HUES48 (cell line): ENCODE measurements around the gene TESK2.
"Not testable (repeated sequence)": the region's sequence is repeated elsewhere in the genome, so short reads cannot be mapped to it uniquely, and the experiment has no call there.

Experiments
- H3K27ac ChIP-seq: one replicate; pipeline ENCODE4 v1.7.0; 2013; ENCODE audit warnings: low read depth, low read length, inconsistent platforms
- H3K27me3 ChIP-seq: 2 replicates; pipeline ENCODE4 v1.6.1; 2013; ENCODE audit warnings: mild to moderate bottlenecking, low read length; ENCODE audit not compliant: control insufficient read depth, insufficient read depth
- H3K36me3 ChIP-seq: 2 replicates; pipeline ENCODE4 v1.6.1; 2013; ENCODE audit warnings: low read length; ENCODE audit not compliant: control insufficient read depth, insufficient read depth
- H3K4me1 ChIP-seq: 2 replicates; pipeline ENCODE4 v1.6.1; 2013; ENCODE audit warnings: mild to moderate bottlenecking, low read length; ENCODE audit not compliant: control insufficient read depth, insufficient read depth
- H3K4me3 ChIP-seq: 2 replicates; pipeline ENCODE4 v1.5.1; 2013; ENCODE audit warnings: mild to moderate bottlenecking, low read depth, low read length
- H3K9ac ChIP-seq: 2 replicates; pipeline ENCODE4 v1.6.1; 2013; ENCODE audit warnings: mild to moderate bottlenecking, low read depth, low read length, moderate library complexity
- H3K9me3 ChIP-seq: 2 replicates; pipeline ENCODE4 v1.6.1; 2013; ENCODE audit warnings: low read length; ENCODE audit not compliant: control insufficient read depth, insufficient read depth

TESK2 gene

DNA sequence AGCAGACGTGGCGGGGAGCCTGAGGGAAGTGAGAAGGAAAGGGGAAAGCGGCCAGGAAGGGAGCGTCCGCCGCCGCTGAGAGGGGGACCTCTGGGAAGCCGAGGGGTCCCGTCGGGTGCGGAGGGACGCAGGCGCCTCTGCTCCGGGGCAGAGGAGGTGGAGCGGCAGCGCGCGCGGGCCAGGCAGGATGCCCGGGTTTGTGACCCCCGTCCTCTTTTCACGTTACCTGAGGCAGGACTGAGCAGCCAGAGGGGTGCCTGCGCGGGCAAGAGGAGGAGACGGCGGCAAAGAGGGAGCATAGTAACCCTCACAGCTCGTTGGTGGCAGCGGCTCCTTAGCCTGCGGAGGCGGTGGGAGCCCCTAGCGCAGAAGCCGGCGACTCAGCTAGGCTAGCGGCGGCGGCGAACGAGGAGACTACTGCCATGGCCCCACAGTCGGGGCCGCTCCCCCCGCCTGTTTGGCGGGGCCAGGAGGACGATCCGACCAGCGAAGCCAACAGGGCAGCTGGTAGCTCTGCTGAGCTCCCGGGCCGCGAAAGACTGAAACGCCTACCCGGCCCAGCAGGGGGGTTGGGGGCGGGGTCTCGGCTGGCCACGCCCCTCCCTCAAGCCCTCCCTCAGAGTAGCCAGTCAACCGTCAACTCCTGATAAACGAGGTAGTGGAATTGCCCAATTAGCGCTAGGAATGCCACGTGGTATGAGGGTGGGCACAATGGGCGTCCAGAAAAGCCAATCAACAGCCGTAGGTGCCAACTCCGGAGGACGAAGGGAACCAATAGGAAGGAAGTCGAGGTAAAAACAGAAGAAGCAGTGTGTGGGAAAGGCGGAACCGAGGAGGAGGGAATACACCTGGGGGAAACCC lies at the start of gene TESK2:
Gene TESK2, minus strand, starts transcription at position 538 of the 861 bp plus-strand sequence. CDS start 33,378 bp downstream, outside the sequence.
- Histone ChIP-seq H3K36me3 (no peaks in the 10 kb centered on the region), H3K4me1 (peaks cover 8% of the 10 kb centered on the region), H3K4me3 (peak within 1 kb of the TSS; percentile 92), H3K27ac (peak within 1 kb of the TSS; percentile 76), H3K9ac (peak within 1 kb of the TSS; percentile 60), H3K9me3 (no peaks in the 10 kb centered on the region), H3K27me3 (0 out of 2 replicates have a peak, but pooled peaks cover 6% of the 10 kb centered on the region)

DNA sequence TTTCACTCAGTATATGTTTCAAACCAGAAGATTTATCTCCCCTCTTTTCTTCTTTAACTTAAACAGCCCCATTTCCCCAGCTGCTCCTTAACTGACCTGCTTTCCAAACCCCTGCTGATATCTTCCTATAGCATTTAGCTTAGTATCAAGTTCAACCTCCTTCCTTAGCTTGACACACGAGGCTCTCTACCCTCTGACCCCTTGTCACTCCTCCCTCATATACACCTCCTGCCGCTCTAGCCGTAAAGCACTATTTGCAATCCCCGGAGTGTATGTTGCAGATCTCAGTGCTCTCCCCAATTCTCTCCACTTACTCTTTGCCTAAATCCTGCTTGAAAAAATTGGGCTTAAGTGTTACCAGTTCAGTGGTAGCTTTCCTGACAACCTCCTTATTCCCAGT lies 45.9 kb upstream of the TESK2 start:
- Histone ChIP-seq H3K27ac (no peak overlapping the region), H3K36me3 (no peaks in the 10 kb centered on the region), H3K9me3 (no peaks in the 10 kb centered on the region), H3K4me1 (no peaks in the 10 kb centered on the region), H3K27me3 (no peaks in the 10 kb centered on the region), H3K9ac (no peak overlapping the region), H3K4me3 (no peak overlapping the region)

DNA sequence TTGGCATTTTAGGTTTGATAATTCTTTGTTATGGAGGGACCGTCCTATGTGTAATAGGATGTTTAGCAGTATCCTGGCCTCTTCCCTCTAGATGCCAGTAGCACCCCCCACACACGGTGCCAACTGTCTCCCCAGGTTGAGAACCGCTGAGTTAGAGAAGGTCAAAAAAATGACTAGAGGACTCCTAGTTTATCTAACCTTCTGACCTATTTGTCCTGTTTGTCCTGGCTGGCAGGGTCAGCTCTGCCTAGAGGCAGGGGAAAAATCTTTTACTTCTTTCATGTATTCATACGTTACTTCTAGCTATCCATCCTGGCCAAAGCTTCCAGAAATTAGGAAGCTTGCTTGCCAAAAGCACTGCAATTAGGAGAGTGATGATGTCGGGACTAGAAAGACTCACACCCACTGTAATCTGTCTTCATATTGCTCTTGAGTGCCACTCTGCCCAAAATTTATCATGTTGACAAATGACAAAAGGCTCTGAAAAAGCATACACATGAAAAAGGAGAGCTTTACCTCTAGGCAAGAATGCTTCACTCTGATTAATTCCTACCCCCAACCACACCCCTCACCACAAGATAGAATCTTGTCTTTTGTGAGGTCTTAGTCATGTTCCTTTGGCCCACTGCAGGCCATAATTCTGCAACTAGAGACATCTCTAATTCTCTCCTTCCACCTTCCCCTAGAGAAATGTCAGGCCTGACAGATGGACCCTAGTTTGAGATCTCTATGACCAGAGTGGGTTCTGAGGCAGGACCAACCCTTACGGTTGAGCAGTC lies 45.2 kb upstream of the TESK2 start:
- H3K4me1 ChIP-seq, result no peaks in the 10 kb centered on the region
- no peak overlapping the region for H3K27ac ChIP-seq
- H3K9ac ChIP-seq, result no peak overlapping the region
- H3K36me3 ChIP-seq, result no peaks in the 10 kb centered on the region
- no peaks in the 10 kb centered on the region for H3K9me3 ChIP-seq
- H3K4me3 ChIP-seq, result no peak overlapping the region
- H3K27me3 ChIP-seq, result no peaks in the 10 kb centered on the region

- H3K36me3 ChIP-seq, result no peaks in the 10 kb centered on the region
- H3K27me3 ChIP-seq, result no peaks in the 10 kb centered on the region
- no peak overlapping the region for H3K27ac ChIP-seq
Observed at GRCh38 chr1:45531873-45532272, 40.9 kb upstream of the TESK2 start.

DNA sequence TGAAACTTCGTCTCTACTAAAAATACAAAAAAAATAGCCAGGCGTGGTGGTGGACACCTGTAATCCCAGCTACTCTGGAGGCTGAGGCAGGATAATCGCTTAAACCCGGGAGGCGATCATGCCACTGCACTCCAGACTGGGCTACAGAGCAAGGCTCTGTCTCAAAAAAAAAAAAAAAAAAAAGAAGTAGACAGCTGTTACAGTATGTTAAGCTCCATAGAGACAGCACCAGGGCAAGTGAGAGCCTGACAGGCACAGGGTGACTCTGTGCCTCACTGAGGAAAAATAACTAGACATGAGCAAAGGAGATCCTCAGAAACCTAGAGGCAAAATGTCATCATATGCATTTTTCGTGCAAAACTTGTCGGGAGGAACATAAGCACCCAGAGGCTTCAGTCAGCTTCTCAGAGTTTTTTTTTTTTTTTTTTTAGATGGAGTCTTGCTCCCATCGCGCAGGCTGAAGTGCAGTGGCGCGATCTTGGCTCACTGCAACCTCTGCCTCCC lies 39.7 kb upstream of the TESK2 start:
- H3K9me3 ChIP-seq, result no peaks in the 10 kb centered on the region
- H3K4me3 ChIP-seq, result no peak overlapping the region
- H3K27me3 ChIP-seq, result no peaks in the 10 kb centered on the region
- H3K27ac ChIP-seq, result no peak overlapping the region
- no peaks in the 10 kb centered on the region for H3K4me1 ChIP-seq
- H3K9ac ChIP-seq, result no peak overlapping the region
- no peaks in the 10 kb centered on the region for H3K36me3 ChIP-seq

More at GRCh38 chr1:45531873-45532272, 40.9 kb upstream of the TESK2 start:
- Histone ChIP-seq H3K9ac (no peak overlapping the region), H3K4me1 (no peaks in the 10 kb centered on the region), H3K4me3 (no peak overlapping the region), H3K9me3 (no peaks in the 10 kb centered on the region)

GRCh38 chr1:45526135-45526644 lies 35.2 kb upstream of the TESK2 start:
- H3K36me3 ChIP-seq, result no peaks in the 10 kb centered on the region
- no peaks in the 10 kb centered on the region for H3K9me3 ChIP-seq
- H3K9ac ChIP-seq, result no peak overlapping the region
- H3K27me3 ChIP-seq, result no peaks in the 10 kb centered on the region
- no peak overlapping the region for H3K27ac ChIP-seq
- no peak overlapping the region for H3K4me3 ChIP-seq
- H3K4me1 ChIP-seq, result peaks cover 23% of the 10 kb centered on the region

DNA sequence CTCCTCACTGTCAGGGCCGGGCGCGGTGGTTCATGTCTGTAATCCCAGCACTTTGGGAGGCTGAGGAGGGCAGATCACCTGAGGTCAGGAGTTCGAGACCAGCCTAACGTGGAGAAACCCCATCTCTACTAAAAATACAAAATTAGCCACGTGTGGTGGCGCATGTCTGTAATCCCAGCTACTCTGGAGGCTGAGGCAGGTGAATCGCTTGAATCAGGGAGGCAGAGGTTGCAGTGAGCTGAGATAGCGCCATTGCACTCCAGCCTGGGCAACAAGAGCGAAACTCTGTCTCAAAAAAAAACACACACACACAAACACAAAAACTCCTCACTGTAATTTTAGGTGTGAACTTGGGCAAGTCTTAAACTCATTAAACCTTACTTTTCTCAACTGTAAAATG lies 33.0 kb upstream of the TESK2 start:
- not testable (repeated sequence) for H3K27ac ChIP-seq, H3K9me3 ChIP-seq, H3K4me3 ChIP-seq, H3K27me3 ChIP-seq, H3K9ac ChIP-seq, H3K36me3 ChIP-seq
- H3K4me1 ChIP-seq, result peaks cover 29% of the 10 kb centered on the region

- not testable (repeated sequence) for H3K27me3 ChIP-seq, H3K9ac ChIP-seq, H3K27ac ChIP-seq, H3K9me3 ChIP-seq, H3K36me3 ChIP-seq, H3K4me3 ChIP-seq
- peaks cover 33% of the 10 kb centered on the region for H3K4me1 ChIP-seq
Observed at GRCh38 chr1:45523516-45523915, 32.6 kb upstream of the TESK2 start.

DNA sequence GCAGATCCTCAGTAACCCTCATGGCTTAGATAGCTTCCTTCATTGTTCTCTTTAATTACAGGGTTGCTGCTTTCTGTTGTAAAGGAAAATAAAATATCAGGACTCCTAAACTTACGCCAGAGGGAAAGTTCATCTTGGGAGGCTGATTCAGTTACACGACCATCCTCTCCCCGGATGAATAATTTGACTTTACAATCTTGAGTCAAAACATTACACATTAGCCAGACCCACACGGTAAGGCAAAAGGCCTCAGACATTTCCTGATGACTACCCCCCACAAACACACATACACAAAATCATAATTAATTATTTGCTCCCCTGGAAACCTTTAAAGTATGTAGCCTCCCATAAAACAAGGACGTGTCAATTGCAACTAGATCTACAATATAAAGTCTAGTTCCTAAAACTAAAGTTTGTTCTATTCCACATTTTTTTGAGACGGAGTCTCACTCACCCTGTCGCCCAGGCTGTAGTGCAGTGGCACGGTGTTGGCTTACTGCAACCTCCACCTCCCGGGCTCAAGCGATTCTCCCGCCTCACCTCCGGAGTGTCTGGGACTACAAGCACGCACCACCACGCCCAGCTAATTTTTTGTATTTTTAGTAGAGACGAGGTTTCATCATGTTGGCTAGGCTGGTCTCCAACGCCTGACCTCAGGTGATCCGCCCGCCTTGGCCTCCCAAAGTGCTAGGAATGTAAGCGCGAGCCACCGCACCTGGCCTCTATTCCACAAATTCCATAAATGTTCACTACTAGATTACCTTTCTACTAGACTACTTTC lies 31.6 kb upstream of the TESK2 start:
- Histone ChIP-seq H3K4me3 (peak overlapping the region; percentile 91), H3K27me3 (no peaks in the 10 kb centered on the region), H3K36me3 (peaks cover 17% of the 10 kb centered on the region), H3K9ac (peak overlapping the region; percentile 95), H3K27ac (peak overlapping the region; percentile 96), H3K9me3 (no peaks in the 10 kb centered on the region), H3K4me1 (peaks cover 33% of the 10 kb centered on the region)

DNA sequence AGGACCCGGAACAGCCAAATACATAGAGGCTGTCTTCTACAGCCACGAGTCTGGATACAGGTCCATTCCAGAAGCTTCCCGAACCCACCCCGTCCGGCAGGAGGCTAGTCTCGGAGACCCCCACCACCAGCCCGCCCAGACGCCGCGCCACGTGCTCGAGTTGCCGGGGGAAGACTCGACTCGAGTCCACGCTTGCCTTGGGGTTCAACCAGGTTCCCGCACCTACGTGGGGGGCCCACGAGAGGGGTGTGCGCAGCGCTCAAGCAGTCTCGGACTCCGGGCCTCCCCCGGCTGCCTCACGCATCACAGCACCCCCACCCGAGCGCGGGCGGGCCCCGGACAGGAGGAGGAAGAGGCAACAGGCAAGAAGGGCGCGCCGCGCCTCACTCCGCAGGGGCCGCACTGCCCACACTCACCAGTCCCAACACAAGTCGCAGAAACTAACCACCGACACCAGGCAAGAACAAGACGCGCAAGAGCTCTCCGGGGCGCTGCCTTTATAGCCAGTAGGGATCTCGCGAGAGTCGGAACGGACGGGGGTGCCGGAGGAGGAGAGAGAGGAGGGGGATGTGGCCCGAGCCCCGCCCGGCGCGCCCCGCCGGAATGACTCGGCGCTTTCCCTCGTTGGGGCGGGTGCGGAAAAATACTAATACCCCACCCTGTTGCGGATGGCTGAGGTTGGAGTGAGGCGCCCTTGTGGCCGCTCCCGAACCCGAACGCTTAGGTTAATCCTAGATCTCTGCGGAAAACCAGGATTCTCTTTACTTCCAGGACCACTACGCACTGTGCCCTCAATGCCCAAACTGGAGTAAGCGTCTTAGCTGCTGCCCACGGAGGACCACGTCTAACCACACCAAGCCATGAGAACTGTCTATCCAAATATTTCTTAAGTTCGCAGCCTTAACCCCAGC lies 30.7 kb upstream of the TESK2 start, which contains the start of gene PRDX1:
Gene PRDX1, minus strand, starts transcription at position 472 of the 911 bp plus-strand sequence. CDS start 2,841 bp downstream, outside the sequence.
- H3K36me3 ChIP-seq, result peaks cover 24% of the 10 kb centered on the region
- H3K27ac ChIP-seq, result peak within 1 kb of the TSS; percentile 96
- H3K4me1 ChIP-seq, result peaks cover 33% of the 10 kb centered on the region
- no peaks in the 10 kb centered on the region for H3K9me3 ChIP-seq
- peak within 1 kb of the TSS; percentile 95 for H3K9ac ChIP-seq
- H3K27me3 ChIP-seq, result no peaks in the 10 kb centered on the region
- peak within 1 kb of the TSS; percentile 91 for H3K4me3 ChIP-seq
